HepG2 (cell line): ENCODE results near the gene SUN5. TPM values are rescaled to one million over a fixed set of nuclear protein-coding genes. Genes with fewer than 3 reads are reported as not detected.

Experiments used
- ETV5 ChIP-seq: IDR thresholded peaks from 2 replicates; pipeline ENCODE4 v1.6.1; 2018; ENCODE audit warnings: missing biosample characterization, missing genetic modification reagents, inconsistent platforms, borderline replicate concordance
- KDM5B ChIP-seq: sonication (generic); formaldehyde crosslinking; IDR thresholded peaks from 2 replicates; pipeline ENCODE4 v1.4.0; 2020; ENCODE audit warnings: missing genetic modification reagents, mild to moderate bottlenecking, borderline replicate concordance
- KLF6 ChIP-seq: IDR thresholded peaks from 2 replicates; pipeline ENCODE4 v1.8.0; 2016; ENCODE audit warnings: missing biosample characterization, missing genetic modification reagents
- MED1 ChIP-seq: sonication (generic); formaldehyde crosslinking; IDR thresholded peaks from 2 replicates; pipeline ENCODE4 v1.4.0; 2020; ENCODE audit warnings: missing genetic modification reagents
- NFE2L1 ChIP-seq: sonication (generic); formaldehyde crosslinking; IDR thresholded peaks from 2 replicates; pipeline ENCODE4 v1.4.0; 2020; ENCODE audit warnings: missing genetic modification reagents, mild to moderate bottlenecking, borderline replicate concordance
- NFE2L2 ChIP-seq: fragments of 150-350 bp; IDR thresholded peaks from 2 replicates; pipeline ENCODE4 v1.6.1; 2014; ENCODE audit warnings: low read length
- PHF20 ChIP-seq: sonication (generic); formaldehyde crosslinking; IDR thresholded peaks from 2 replicates; pipeline ENCODE4 v1.5.0; 2020; ENCODE audit warnings: mild to moderate bottlenecking, missing genetic modification reagents
- TBX3 ChIP-seq: fragments of 450-650 bp; IDR thresholded peaks from 2 replicates; pipeline ENCODE4 v1.6.1; 2017; ENCODE audit warnings: antibody characterized with exemption, mild to moderate bottlenecking, inconsistent platforms, borderline replicate concordance
- ZEB1 ChIP-seq: IDR thresholded peaks from 2 replicates; pipeline ENCODE4 v1.6.1; 2012; ENCODE audit warnings: mild to moderate bottlenecking, low read depth, inconsistent platforms; ENCODE audit not compliant: insufficient replicate concordance
- ZNF614 ChIP-seq: IDR thresholded peaks from 2 replicates; pipeline ENCODE4 v1.6.1; 2018; ENCODE audit warnings: missing biosample characterization, missing genetic modification reagents, inconsistent platforms, borderline replicate concordance
- polyA plus RNA-seq, 8 experiments: library from polyadenylated mRNA; depleted of rRNA in 3 of 8; stranded (reverse) in 7 of 8; unstranded in 1 of 8; fragments of >200 nt; fragmentation: Illumina TruSeq in 4 of 8; extraction: Trizol in 4 of 8; gene quantifications; 2 replicates each; pipeline versions ENCODE4 v1.2.1 to v1.2.3, GENCODE V29; 2011 to 2016; ENCODE audit warnings: low read depth in 4 of 8, missing spikeins in 1 of 8, mixed read lengths in 1 of 8; ENCODE audit not compliant: insufficient read depth in 1 of 8
- total RNA-seq, 5 experiments: library from RNA; depleted of rRNA; stranded (reverse); fragments of >200 nt; fragmentation: Illumina TruSeq; extraction: Trizol; gene quantifications; 2 replicates each; pipeline ENCODE4 v1.2.3, GENCODE V29; 2016; ENCODE audit warnings: low read depth in 1 of 5
- TF ChIP-seq, protein P1 (sequence below), 2 experiments: IDR thresholded peaks; 2 replicates each; pipeline ENCODE4 v1.6.1; 2011 to 2012; ENCODE audit warnings: low read length in 2 of 2, borderline replicate concordance in 1 of 2, low read depth in 1 of 2, mild to moderate bottlenecking in 1 of 2, moderate library complexity in 1 of 2
- TF ChIP-seq, protein P2 (sequence below): sonication (generic); formaldehyde crosslinking; IDR thresholded peaks from 2 replicates; pipeline ENCODE4 v1.4.0; 2020; ENCODE audit warnings: mild to moderate bottlenecking, missing genetic modification reagents, borderline replicate concordance
- TF ChIP-seq, protein P3 (sequence below): IDR thresholded peaks from 2 replicates; pipeline ENCODE4 v1.6.1; 2012; ENCODE audit warnings: low read length, improper control_type of control experiment
- TF ChIP-seq, protein P4 (sequence below): sonication (generic); formaldehyde crosslinking; IDR thresholded peaks from 2 replicates; pipeline ENCODE4 v1.4.0; 2020; ENCODE audit warnings: mild to moderate bottlenecking, missing genetic modification reagents

The SUN5 gene
- total and polyA plus RNA-seq, 2 of the 13 experiments (the other 11 are each of a cell fraction or from before 2014, with no cell fraction given) = not detected

DNA sequence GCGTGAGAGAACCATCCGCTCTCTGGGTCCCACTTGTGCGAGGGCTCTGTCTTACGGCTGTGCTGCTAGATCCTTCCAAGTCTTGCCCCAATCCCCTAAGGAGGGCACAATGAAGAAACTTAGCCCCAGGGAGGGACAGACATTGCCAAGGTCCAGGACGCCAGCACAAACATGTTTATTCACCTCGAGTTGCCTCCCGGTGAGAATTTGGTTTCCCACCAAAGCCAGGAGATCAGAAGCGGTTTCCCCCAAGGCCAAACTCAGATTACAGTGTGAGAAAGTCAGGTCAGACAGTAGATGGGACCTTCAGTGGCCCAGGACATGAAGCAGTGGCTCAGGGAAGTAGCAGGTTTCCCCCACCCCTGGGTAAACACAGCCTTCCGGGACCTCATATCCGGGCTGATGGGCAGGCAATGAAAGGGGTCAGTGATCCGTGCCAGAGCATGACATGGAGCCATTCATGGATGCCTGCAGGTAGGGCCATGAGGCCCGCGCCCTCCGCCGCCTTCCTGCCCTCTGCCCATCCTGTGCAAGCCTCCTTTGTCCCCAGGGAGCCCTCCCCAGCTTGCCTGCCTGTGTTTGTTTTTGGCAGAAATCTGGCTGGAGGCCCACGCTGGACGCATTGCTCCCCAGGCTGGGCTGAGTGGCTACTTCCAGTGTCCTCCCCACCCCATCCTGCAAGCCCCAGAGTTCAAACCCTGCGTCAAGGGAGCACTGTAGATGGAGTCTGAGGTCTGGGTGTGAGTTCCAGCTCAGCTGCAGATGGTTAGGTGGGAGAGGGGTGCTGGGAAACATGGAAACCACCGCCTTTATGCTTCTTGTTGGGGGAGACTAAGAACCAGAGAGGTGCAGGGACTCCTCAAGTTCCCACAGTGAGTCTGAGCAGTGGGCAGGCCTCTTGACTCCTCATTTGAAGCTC lies 5.2 kb upstream of the SUN5 start (continued):
- peak; percentile 93 for TF ChIP-seq ZEB1
- TF ChIP-seq, protein P1, sequence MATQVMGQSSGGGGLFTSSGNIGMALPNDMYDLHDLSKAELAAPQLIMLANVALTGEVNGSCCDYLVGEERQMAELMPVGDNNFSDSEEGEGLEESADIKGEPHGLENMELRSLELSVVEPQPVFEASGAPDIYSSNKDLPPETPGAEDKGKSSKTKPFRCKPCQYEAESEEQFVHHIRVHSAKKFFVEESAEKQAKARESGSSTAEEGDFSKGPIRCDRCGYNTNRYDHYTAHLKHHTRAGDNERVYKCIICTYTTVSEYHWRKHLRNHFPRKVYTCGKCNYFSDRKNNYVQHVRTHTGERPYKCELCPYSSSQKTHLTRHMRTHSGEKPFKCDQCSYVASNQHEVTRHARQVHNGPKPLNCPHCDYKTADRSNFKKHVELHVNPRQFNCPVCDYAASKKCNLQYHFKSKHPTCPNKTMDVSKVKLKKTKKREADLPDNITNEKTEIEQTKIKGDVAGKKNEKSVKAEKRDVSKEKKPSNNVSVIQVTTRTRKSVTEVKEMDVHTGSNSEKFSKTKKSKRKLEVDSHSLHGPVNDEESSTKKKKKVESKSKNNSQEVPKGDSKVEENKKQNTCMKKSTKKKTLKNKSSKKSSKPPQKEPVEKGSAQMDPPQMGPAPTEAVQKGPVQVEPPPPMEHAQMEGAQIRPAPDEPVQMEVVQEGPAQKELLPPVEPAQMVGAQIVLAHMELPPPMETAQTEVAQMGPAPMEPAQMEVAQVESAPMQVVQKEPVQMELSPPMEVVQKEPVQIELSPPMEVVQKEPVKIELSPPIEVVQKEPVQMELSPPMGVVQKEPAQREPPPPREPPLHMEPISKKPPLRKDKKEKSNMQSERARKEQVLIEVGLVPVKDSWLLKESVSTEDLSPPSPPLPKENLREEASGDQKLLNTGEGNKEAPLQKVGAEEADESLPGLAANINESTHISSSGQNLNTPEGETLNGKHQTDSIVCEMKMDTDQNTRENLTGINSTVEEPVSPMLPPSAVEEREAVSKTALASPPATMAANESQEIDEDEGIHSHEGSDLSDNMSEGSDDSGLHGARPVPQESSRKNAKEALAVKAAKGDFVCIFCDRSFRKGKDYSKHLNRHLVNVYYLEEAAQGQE (IDR thresholded peaks at IDR 0.05; ENCODE audit: borderline replicate concordance in 1 of 2, low read depth in 1 of 2, low read length in 2 of 2) = peak in 1 of 2 experiments; percentile 67; a peak in 3 of 4 replicates
- TF ChIP-seq PHF20 (CRISPR knock-in tag) = 0 out of 2 replicates have a peak, but pooled peaks have one; percentile 63
- TF ChIP-seq NFE2L1 = peak; percentile 42
- peak; percentile 99 for TF ChIP-seq MED1
- TF ChIP-seq KDM5B (CRISPR knock-in tag) = peak; percentile 94
- peak; percentile 50; the same call in 1 of the 2 replicates for TF ChIP-seq KLF6 (CRISPR knock-in tag)
- TF ChIP-seq ZNF614 = peak; percentile 98
- TF ChIP-seq NFE2L2 = no peak
- TF ChIP-seq, protein P2, sequence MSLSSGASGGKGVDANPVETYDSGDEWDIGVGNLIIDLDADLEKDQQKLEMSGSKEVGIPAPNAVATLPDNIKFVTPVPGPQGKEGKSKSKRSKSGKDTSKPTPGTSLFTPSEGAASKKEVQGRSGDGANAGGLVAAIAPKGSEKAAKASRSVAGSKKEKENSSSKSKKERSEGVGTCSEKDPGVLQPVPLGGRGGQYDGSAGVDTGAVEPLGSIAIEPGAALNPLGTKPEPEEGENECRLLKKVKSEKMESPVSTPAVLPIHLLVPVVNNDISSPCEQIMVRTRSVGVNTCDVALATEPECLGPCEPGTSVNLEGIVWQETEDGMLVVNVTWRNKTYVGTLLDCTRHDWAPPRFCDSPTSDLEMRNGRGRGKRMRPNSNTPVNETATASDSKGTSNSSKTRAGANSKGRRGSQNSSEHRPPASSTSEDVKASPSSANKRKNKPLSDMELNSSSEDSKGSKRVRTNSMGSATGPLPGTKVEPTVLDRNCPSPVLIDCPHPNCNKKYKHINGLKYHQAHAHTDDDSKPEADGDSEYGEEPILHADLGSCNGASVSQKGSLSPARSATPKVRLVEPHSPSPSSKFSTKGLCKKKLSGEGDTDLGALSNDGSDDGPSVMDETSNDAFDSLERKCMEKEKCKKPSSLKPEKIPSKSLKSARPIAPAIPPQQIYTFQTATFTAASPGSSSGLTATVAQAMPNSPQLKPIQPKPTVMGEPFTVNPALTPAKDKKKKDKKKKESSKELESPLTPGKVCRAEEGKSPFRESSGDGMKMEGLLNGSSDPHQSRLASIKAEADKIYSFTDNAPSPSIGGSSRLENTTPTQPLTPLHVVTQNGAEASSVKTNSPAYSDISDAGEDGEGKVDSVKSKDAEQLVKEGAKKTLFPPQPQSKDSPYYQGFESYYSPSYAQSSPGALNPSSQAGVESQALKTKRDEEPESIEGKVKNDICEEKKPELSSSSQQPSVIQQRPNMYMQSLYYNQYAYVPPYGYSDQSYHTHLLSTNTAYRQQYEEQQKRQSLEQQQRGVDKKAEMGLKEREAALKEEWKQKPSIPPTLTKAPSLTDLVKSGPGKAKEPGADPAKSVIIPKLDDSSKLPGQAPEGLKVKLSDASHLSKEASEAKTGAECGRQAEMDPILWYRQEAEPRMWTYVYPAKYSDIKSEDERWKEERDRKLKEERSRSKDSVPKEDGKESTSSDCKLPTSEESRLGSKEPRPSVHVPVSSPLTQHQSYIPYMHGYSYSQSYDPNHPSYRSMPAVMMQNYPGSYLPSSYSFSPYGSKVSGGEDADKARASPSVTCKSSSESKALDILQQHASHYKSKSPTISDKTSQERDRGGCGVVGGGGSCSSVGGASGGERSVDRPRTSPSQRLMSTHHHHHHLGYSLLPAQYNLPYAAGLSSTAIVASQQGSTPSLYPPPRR = peak; percentile 99
- TF ChIP-seq TBX3 = no peak
- TF ChIP-seq ETV5 (CRISPR knock-in tag) = peak; percentile 100
- TF ChIP-seq, protein P3, sequence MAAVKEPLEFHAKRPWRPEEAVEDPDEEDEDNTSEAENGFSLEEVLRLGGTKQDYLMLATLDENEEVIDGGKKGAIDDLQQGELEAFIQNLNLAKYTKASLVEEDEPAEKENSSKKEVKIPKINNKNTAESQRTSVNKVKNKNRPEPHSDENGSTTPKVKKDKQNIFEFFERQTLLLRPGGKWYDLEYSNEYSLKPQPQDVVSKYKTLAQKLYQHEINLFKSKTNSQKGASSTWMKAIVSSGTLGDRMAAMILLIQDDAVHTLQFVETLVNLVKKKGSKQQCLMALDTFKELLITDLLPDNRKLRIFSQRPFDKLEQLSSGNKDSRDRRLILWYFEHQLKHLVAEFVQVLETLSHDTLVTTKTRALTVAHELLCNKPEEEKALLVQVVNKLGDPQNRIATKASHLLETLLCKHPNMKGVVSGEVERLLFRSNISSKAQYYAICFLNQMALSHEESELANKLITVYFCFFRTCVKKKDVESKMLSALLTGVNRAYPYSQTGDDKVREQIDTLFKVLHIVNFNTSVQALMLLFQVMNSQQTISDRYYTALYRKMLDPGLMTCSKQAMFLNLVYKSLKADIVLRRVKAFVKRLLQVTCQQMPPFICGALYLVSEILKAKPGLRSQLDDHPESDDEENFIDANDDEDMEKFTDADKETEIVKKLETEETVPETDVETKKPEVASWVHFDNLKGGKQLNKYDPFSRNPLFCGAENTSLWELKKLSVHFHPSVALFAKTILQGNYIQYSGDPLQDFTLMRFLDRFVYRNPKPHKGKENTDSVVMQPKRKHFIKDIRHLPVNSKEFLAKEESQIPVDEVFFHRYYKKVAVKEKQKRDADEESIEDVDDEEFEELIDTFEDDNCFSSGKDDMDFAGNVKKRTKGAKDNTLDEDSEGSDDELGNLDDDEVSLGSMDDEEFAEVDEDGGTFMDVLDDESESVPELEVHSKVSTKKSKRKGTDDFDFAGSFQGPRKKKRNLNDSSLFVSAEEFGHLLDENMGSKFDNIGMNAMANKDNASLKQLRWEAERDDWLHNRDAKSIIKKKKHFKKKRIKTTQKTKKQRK = no peak
- TF ChIP-seq, protein P4, sequence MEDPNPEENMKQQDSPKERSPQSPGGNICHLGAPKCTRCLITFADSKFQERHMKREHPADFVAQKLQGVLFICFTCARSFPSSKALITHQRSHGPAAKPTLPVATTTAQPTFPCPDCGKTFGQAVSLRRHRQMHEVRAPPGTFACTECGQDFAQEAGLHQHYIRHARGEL = no peak; the same call in 1 of the 2 replicates
